HG03064 (cell line): ENCODE data around the gene TMEM143.
"Not testable (repeated sequence)": the region's sequence is repeated elsewhere in the genome, so short reads cannot be mapped to it uniquely, and the experiment has no call there.

Experiments used
- ATAC-seq: cut with Tn5 transposase; IDR thresholded peaks from one replicate; pipeline ENCODE4 v1.9.1; 2021; ENCODE audit warnings: low read depth; ENCODE audit not compliant: unreplicated experiment

TMEM143 gene

DNA sequence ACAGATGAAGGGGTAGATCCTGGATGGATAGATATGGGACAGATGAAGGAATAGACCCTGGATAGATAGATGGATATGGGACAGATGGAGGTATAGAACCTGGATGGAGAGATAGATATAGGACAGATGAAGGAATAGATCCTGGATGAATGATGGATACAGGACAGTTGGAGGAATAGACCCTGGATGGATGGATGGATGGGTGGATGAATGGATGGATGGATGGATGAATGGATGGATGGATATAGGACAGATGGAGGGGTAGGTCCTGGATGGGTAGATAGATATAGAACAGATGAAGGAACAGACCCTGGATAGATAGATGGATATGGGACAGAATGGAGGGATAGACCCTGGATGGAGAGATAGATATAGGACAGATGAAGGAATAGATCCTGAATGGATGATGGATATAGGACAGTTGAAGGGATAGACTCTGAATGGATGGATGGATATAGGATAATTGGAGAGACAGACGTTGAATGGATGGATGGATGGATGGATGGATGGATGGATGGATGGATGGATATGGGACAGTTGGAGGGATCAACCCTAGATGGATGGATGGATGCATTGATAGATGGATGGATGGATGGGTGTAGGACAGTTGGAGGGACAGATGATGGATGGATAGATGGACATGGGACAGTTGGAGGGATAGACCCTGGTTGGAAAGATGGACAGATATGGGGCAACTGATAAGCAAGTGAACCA, 61.7 kb downstream of the TMEM143 start:
- ATAC-seq = no peak

DNA sequence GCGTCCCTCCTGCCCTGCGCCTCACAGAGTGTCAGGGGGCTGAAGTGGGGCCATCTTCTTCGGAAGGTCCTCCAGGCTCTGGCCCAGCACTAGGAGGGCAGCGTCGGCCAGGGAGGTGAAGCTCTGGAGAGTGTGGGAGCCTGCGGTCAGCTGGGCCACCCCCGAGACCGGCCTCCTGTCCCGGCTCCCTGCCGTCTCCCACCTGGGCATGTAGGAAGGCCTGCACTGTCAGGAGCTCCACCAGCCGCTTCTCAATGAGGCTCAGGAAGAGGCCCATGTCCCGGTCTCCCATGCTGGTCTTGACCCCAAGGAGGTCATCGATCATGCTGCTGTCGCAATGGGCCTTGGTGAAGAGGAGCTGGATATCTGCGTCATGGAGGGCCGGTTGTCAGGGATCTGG, 65.8 kb downstream of the TMEM143 start:
- no peak for ATAC-seq

DNA sequence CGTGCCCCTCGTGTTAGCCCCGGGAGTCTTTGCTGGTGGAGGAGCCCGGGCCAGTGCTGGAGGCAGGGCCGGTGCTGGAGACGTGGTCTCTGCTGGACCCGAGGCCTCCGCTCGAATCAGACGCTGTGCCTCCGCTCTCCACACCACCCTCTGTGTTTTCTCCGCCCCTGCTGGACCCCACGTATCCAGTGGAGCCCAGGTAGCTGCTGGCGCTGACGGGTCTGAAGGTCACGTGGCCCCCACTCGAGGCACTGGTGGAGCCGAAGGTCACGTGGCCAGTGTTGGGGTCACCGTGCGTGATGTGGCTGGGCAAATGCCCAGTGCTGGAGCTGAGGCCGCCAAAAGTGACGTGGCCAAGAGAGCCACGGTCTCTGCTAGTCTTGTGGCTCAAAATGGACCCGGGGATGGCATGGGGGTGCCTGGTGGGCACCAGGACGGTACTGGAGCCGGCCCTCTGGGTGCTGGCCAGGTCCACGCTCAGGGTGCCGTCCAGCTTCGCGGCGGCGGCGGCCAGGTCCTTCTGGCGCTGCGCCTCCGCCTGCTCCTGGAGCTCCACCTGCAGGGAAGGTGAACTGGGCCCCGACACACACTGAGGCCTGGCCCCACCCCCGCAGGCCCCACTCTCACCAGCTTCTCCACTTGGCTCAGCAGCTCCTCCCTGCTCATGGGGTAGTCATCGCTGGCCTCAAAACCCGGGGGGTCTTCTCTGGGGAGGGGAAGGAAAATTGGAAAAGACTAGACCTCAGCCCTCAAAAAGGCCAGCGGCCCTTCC, 66.6 kb downstream of the TMEM143 start:
- ATAC-seq = no peak

DNA sequence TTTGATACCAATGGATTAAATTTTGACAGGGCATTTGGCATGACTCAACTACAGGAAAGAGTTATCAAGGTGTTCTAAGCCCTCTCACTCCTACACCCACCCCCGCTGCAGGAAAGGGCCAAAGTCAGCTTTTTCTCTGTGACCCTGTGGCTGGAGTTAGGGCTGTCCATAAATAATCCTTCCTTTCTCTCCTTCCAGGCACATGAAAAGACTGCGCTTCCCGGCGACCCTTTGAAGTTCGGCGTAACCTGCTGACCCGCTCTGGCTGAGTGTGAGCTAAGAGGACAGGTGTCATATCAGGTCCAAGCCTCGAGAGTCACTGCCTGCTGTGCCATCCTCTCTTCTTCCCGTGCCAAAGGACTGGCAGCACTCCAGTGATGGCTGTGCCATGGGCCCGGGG, 68.3 kb downstream of the TMEM143 start:
- no peak for ATAC-seq

DNA sequence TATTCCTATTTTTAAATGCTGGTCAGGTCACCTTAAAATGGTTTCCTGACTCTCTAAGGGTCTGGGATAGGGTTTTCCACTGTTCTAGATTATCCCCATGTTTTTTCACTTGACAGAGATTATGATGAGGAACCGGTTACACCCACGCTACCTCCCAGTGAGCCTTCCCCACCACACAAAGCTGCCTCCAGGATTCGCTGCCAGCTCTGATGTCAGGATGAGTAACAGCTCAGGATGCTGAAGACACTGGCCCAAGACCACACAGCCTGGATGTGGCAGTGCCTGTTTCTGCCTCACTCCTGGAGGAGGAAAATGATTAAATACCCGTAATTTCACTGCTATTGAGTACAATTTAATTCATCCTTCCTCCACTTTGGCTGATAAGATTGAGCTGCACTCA, 70.9 kb downstream of the TMEM143 start:
- no peak for ATAC-seq

DNA sequence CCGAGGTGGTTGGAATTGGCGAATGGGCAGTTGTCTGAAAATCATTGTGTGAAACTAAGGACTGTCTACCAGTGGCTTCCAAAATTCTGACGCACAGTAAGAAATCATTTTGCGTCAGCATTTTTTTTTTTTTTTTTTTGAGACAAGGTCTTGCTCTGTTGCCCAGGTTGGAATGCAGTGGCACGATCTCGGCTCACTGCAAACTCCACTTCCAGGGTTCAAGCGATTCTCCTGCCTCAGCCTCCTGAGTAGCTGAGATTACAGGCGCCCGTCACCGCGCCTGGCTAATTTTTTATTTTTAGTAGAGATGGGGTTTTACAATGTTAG, 72.3 kb downstream of the TMEM143 start:
- not testable (repeated sequence) for ATAC-seq

DNA sequence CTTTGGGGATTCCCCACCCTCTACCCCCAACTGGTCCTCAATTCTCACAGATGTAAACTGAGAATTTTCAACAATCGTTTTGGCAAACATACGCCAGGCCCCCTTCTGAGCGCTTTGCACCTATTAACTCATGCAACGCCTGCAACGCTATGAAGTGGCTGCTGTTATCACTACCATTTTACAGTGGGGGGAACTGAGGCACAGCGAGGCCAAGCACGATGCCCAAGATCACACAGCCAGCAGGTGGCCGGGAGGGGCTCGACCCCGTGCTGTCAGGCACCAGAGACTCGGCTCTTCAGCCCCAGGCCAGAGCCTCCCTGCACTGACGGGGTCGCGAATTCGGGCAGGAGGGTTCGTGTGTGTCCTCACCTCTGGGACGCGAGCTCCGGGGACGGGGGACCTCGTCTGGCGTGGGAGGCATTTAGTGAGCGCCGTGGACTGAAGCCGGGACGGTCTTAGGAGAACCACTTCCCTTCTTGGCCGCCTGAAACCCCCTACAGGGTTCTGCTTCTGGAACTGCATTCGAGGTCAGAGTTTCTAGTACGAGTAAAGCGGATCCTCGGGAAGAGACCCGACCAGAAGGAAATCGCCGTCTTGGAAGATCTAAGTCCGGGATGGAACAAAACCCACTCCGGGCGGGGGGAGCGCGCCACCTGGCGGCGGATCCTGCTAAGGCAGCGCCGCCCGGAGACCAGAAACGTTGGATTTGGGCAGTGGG, 72.8 kb downstream of the TMEM143 start:
- ATAC-seq = no peak

DNA sequence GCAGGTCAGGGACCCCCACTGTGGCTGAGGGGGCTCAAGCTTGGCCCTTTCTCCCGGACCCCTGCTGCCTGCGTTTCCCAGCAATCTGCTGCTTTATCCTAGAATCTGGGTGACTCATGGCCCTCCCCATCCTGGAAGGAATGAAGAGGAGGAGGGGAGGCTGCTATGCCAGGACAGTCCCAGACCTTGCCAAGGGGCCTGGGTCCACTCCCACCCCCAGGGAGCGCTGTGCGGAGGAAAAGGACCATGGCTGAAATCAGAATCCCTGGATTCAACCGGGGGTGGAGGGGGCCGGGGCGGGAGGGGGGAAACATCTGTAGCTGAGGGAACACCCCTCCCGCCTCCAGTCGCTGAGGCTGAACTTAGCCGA, 73.4 kb downstream of the TMEM143 start:
- no peak for ATAC-seq

DNA sequence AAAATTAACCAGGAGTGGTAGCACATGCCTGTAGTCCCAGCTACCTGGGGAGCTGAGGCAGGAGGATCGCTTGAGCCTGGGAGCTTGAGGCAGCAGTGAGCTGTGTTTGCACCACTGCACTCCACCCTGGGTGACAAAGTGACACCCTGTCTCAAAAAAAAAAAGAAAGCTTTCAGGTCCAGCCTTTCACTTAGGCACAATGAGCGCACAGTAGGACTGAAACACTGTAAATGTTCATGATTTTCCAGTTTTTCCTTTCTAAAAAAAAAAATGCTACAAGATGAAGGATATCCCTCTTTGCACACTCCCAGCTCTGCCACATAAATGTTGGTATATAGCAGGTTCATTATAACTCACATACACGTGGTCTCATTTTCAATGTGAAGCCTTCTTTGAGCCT, 76.0 kb downstream of the TMEM143 start:
- no peak for ATAC-seq

DNA sequence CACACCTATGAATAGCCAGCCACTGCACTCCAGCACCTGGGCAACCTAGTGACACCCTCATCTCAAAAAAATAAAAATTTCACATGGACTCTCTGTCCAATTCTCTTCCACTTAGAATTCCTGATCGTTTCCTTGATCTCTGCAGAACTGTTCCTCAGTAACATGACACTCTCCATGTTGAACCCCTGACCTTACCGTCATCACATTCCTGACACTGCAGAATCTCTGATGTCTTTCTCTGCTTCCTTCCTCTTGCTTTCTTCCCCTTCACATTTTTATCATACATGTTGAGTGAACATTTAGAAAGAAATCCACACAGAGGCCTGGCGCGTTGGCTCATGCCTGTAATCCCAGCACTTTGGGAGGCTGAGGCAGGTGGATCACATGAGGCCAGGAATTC, 78.8 kb downstream of the TMEM143 start:
- no peak for ATAC-seq

DNA sequence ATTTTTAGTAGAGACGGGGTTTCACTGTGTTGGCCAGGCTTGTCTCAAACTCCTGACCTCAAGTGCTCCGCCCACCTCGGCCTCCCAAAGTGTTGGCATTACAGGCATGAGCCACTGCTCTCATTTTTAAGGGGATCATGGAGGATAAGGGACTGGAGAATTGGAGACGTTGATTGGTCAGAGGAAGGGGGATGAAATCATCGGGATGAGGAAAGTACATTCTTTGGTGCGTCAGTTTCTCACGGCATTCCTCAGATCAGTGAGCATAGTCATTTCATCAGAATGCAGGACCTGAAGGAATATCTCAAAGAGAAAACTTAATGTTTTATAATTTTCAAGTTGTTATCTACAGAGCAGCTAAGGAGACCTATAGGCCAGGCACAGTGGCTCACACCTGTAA, 79.8 kb downstream of the TMEM143 start:
- no peak for ATAC-seq
